CD4-positive, CD25-positive, alpha-beta regulatory T cell (primary cell): ENCODE results near the gene NXT1. TPM values are rescaled to one million over a fixed set of nuclear protein-coding genes. Genes with fewer than 3 reads are reported as not detected.

Experiments
- ATAC-seq, 2 donors: fragments of 150-1000 bp; cut with Tn5 transposase; one replicate each; pipeline ENCODE4 v1.10.0; 2021; ENCODE audit warnings: low read depth in 2 of 2, moderate number of reproducible peaks in 2 of 2, moderate library complexity in 1 of 2
- DNase-seq, 3 donors: peaks; one replicate each; pipeline versions ENCODE4 v3.0.0 to v3.0.0-alpha.2; 2012 to 2022; ENCODE audit warnings: mixed read lengths in 1 of 3
- H3K27ac ChIP-seq: one replicate; pipeline ENCODE4 v1.7.0; 2013; ENCODE audit warnings: mild to moderate bottlenecking, low read length; ENCODE audit not compliant: insufficient read depth, poor library complexity, severe bottlenecking
- H3K27me3 ChIP-seq: one replicate; pipeline ENCODE4 v1.7.0; 2013; ENCODE audit warnings: low read length; ENCODE audit not compliant: control insufficient read depth, insufficient read depth
- H3K36me3 ChIP-seq: one replicate; pipeline ENCODE4 v1.7.0; 2013; ENCODE audit warnings: mild to moderate bottlenecking, low read length, moderate library complexity; ENCODE audit not compliant: control insufficient read depth, insufficient read depth
- H3K4me1 ChIP-seq: 2 replicates; pipeline ENCODE4 v1.7.0; 2013; ENCODE audit warnings: mild to moderate bottlenecking, low read length; ENCODE audit not compliant: insufficient read depth, control insufficient read depth, poor library complexity, severe bottlenecking
- H3K4me3 ChIP-seq: one replicate; pipeline ENCODE4 v1.7.0; 2013; ENCODE audit warnings: low read depth, mild to moderate bottlenecking, low read length, moderate library complexity
- H3K9me3 ChIP-seq, 2 experiments: 1 replicate in 1 of 2; 2 replicates in 1 of 2; pipeline ENCODE4 v1.7.0; 2013; ENCODE audit warnings: low read length in 2 of 2, mild to moderate bottlenecking in 1 of 2, moderate library complexity in 1 of 2; ENCODE audit not compliant: control insufficient read depth in 2 of 2
- H3K27ac Mint-ChIP-seq, 3 donors: one replicate each; pipeline ENCODE4 v1.8.0; 2020 to 2022; ENCODE audit warnings: mild to moderate bottlenecking in 3 of 3, mixed read lengths in 3 of 3, moderate library complexity in 2 of 3
- H3K27me3 Mint-ChIP-seq: one replicate; pipeline ENCODE4 v1.8.0; 2022; ENCODE audit warnings: mild to moderate bottlenecking, mixed read lengths
- H3K36me3 Mint-ChIP-seq: one replicate; pipeline ENCODE4 v1.8.0; 2020; ENCODE audit warnings: mixed read lengths
- H3K4me1 Mint-ChIP-seq, 4 donors: one replicate each; pipeline ENCODE4 v1.8.0; 2020 to 2022; ENCODE audit warnings: mixed read lengths in 4 of 4, mild to moderate bottlenecking in 1 of 4
- H3K4me3 Mint-ChIP-seq, 4 donors: one replicate each; pipeline ENCODE4 v1.8.0; 2020 to 2022; ENCODE audit warnings: mild to moderate bottlenecking in 4 of 4, mixed read lengths in 4 of 4, moderate library complexity in 3 of 4
- H3K9me3 Mint-ChIP-seq, 7 donors: one replicate each; pipeline ENCODE4 v1.8.0; 2020 to 2022; ENCODE audit warnings: mixed read lengths in 7 of 7, mild to moderate bottlenecking in 3 of 7, moderate library complexity in 2 of 7
- polyA plus RNA-seq, 4 donors: library from polyadenylated mRNA; unstranded; fragments of 300-500 nt; fragmentation: Illumina TruSeq; gene quantifications; one replicate each; pipeline ENCODE4 v1.2.3, GENCODE V29; 2021
- total RNA-seq: library from RNA; stranded (reverse); gene quantifications from one replicate; pipeline ENCODE4 v1.2.3, GENCODE V29; 2022

NXT1 gene
- total and polyA plus RNA-seq, 5 donors from 2014 or later = 41.5 to 71.5 (median 52.3) TPM

- peak overlapping the region; percentile 81 for H3K4me3 ChIP-seq
Measured at GRCh38 chr20:23350904-23351838, 580 bp downstream of the NXT1 start.

GRCh38 chr20:23356203-23356602 is 5.6 kb downstream of the NXT1 start:
- no peaks in the 10 kb centered on the region for H3K27me3 Mint-ChIP-seq
- Histone ChIP-seq H3K4me1 (peaks cover 34% of the 10 kb centered on the region), H3K36me3 (peaks cover 17% of the 10 kb centered on the region), H3K27ac (no peak overlapping the region), H3K4me3 (no peak overlapping the region), H3K9me3 (no peaks in the 10 kb centered on the region), H3K27me3 (no peaks in the 10 kb centered on the region)
- ATAC-seq (no peak), DNase-seq (no peak)
- peak overlapping the region in 2 of 4 donors; percentile 54 to 98 for H3K4me3 Mint-ChIP-seq
- H3K27ac Mint-ChIP-seq = no peak overlapping the region
- no peaks in the 10 kb centered on the region for H3K9me3 Mint-ChIP-seq
- H3K4me1 Mint-ChIP-seq = peaks cover 14 to 42% (median 27%) of the 10 kb centered on the region in 4 donors
- H3K36me3 Mint-ChIP-seq = no peaks in the 10 kb centered on the region

More at GRCh38 chr20:23350904-23351838, 580 bp downstream of the NXT1 start:
- no peaks in the 10 kb centered on the region for H3K9me3 Mint-ChIP-seq
- H3K4me1 Mint-ChIP-seq = peaks cover 0 to 40% (median 25%) of the 10 kb centered on the region in 4 donors
- H3K4me1 ChIP-seq = peaks cover 32% of the 10 kb centered on the region
- peak overlapping the region; percentile 89 to 100 (median 99) for H3K27ac Mint-ChIP-seq
- H3K36me3 ChIP-seq = peaks cover 17% of the 10 kb centered on the region
- no peaks in the 10 kb centered on the region for H3K36me3 Mint-ChIP-seq
- H3K4me3 Mint-ChIP-seq = peak overlapping the region; percentile 96 to 100 (median 99)
- peak overlapping the region; percentile 99 for H3K27ac ChIP-seq
- no peaks in the 10 kb centered on the region for H3K9me3 ChIP-seq
- DNase-seq (peak; percentile 58 to 71 (median 62)), ATAC-seq (peak; percentile 25)
- H3K27me3 ChIP-seq = no peaks in the 10 kb centered on the region
- peaks cover 8% of the 10 kb centered on the region for H3K27me3 Mint-ChIP-seq

GRCh38 chr20:23357767-23358562 is 7.4 kb downstream of the NXT1 start:
- H3K27ac Mint-ChIP-seq = peak overlapping the region; percentile 93 to 99 (median 99)
- H3K4me1 Mint-ChIP-seq = peaks cover 9 to 36% (median 23%) of the 10 kb centered on the region in 4 donors
- ATAC-seq (peak; percentile 77), DNase-seq (peak; percentile 99 to 100 (median 99))
- peaks cover under 1% of the 10 kb centered on the region for H3K36me3 Mint-ChIP-seq
- H3K4me3 Mint-ChIP-seq = peak overlapping the region; percentile 93 to 99 (median 96)
- peak overlapping the region; percentile 94 for H3K27ac ChIP-seq
- no peaks in the 10 kb centered on the region for H3K9me3 ChIP-seq
- no peaks in the 10 kb centered on the region for H3K9me3 Mint-ChIP-seq
- peaks cover 17% of the 10 kb centered on the region for H3K36me3 ChIP-seq
- H3K4me1 ChIP-seq = peaks cover 28% of the 10 kb centered on the region
- peaks cover 7% of the 10 kb centered on the region for H3K27me3 Mint-ChIP-seq
- no peaks in the 10 kb centered on the region for H3K27me3 ChIP-seq
- H3K4me3 ChIP-seq = peak overlapping the region; percentile 86

- no peak for ATAC-seq
- H3K27ac Mint-ChIP-seq = peak overlapping the region; percentile 17 to 99 (median 99)
- peaks cover 13 to 42% (median 25%) of the 10 kb centered on the region in 4 donors for H3K4me1 Mint-ChIP-seq
Measured at GRCh38 chr20:23358563-23358906, 7.9 kb downstream of the NXT1 start.

DNA sequence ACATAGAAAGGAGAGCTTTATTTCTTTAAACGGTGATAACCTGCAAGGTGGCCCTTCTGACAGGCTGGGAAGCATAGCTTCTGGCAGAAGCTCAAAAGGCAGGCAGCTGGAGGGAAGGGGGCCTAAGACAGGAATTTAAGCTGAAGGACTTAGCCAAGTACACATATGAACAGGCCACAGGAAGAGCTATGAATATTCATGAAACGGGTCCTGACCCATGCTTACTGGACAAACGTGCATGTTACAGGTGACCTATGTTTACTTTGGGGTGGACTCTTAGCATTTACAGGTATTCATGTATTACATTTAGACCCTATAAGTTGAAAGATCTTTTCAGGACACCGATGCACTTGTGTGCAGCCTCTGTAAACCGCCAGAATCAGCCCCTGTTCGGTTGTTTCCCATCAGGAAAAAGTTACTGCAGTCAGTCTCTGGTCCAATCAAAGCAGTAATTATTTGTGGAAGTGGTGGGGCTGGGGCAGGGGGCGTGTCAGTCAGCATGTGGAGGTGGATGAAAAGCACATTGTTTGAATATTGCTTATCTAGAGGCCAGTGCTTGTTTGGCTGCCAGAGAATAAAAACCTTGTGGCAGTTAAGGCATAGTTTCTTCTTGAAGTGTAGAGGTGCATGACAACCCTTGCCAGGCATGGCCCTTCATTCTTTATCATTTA is 8.5 kb downstream of the NXT1 start:
- Mint-ChIP-seq H3K4me3 (peak overlapping the region; percentile 0 to 99 (median 51)), H3K36me3 (peaks cover 4% of the 10 kb centered on the region), H3K27me3 (peaks cover 7% of the 10 kb centered on the region), H3K4me1 (peaks cover 16 to 42% (median 27%) of the 10 kb centered on the region in 4 donors), H3K9me3 (no peaks in the 10 kb centered on the region), H3K27ac (peak overlapping the region; percentile 17 to 99 (median 99))
- peak overlapping the region; percentile 94 for H3K27ac ChIP-seq
- no peaks in the 10 kb centered on the region for H3K9me3 ChIP-seq
- ATAC-seq (no peak), DNase-seq (no peak)
- H3K36me3 ChIP-seq = peaks cover 14% of the 10 kb centered on the region
- no peak overlapping the region for H3K4me3 ChIP-seq
- H3K27me3 ChIP-seq = no peaks in the 10 kb centered on the region
- peaks cover 34% of the 10 kb centered on the region for H3K4me1 ChIP-seq

More at GRCh38 chr20:23358563-23358906, 7.9 kb downstream of the NXT1 start:
- Histone ChIP-seq H3K27ac (peak overlapping the region; percentile 94), H3K9me3 (no peaks in the 10 kb centered on the region), H3K36me3 (peaks cover 17% of the 10 kb centered on the region), H3K4me1 (peaks cover 34% of the 10 kb centered on the region), H3K27me3 (no peaks in the 10 kb centered on the region), H3K4me3 (peak overlapping the region; percentile 83)
- no peak for DNase-seq
- Mint-ChIP-seq H3K27me3 (peaks cover 7% of the 10 kb centered on the region), H3K36me3 (peaks cover 4% of the 10 kb centered on the region), H3K9me3 (no peaks in the 10 kb centered on the region), H3K4me3 (peak overlapping the region; percentile 93 to 99 (median 96))

DNA sequence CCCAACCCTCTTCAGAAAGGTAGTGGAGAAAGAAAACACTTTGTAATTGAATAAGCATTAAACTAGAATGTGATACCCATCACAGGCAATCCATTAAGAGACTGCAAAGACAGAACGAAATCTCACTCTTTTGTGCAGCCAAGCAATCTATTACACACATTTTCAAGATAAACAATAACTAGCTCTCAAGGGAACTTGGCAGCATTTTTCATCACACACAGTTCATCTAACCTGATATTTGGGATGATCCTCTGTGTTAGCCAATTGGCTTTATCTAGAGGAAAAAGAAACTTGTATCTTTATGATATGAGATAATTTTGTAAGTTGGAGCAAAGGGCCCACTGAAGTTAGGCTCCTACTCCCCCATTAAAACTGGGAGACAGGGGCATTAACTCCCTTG is 9.9 kb downstream of the NXT1 start:
- Mint-ChIP-seq H3K4me3 (peak overlapping the region; percentile 87 to 98 (median 92)), H3K4me1 (peaks cover 28 to 51% (median 39%) of the 10 kb centered on the region in 4 donors), H3K9me3 (no peaks in the 10 kb centered on the region), H3K27ac (peak overlapping the region in 2 of 3 donors; percentile 95 to 96), H3K27me3 (peaks cover 7% of the 10 kb centered on the region), H3K36me3 (peaks cover 14% of the 10 kb centered on the region)
- peak overlapping the region; percentile 95 for H3K27ac ChIP-seq
- no peaks in the 10 kb centered on the region for H3K36me3 ChIP-seq
- ATAC-seq (no peak), DNase-seq (no peak)
- H3K27me3 ChIP-seq = no peaks in the 10 kb centered on the region
- peaks cover 36% of the 10 kb centered on the region for H3K4me1 ChIP-seq
- no peaks in the 10 kb centered on the region for H3K9me3 ChIP-seq
- H3K4me3 ChIP-seq = no peak overlapping the region

- Mint-ChIP-seq H3K4me1 (peaks cover 30 to 51% (median 42%) of the 10 kb centered on the region in 4 donors), H3K4me3 (peak overlapping the region; percentile 87 to 98 (median 92))
Measured at GRCh38 chr20:23361119-23361475, 10.5 kb downstream of the NXT1 start.

More at GRCh38 chr20:23361119-23361475, 10.5 kb downstream of the NXT1 start:
- ATAC-seq (no peak), DNase-seq (peak in 1 of 3 donors; percentile 24)
- Histone ChIP-seq H3K36me3 (no peaks in the 10 kb centered on the region), H3K27ac (peak overlapping the region; percentile 95), H3K9me3 (no peaks in the 10 kb centered on the region), H3K4me3 (peak overlapping the region; percentile 87), H3K4me1 (peaks cover 42% of the 10 kb centered on the region), H3K27me3 (no peaks in the 10 kb centered on the region)
- no peaks in the 10 kb centered on the region for H3K9me3 Mint-ChIP-seq
- peak overlapping the region; percentile 52 to 96 (median 95) for H3K27ac Mint-ChIP-seq
- H3K36me3 Mint-ChIP-seq = peaks cover 14% of the 10 kb centered on the region
- H3K27me3 Mint-ChIP-seq = peaks cover 7% of the 10 kb centered on the region
